22Rv1 (cell line): ENCODE results near the gene ZBTB8A.

Source experiments
- CTCF ChIP-seq: fragments of 450-650 bp; IDR thresholded peaks from 2 replicates; pipeline ENCODE4 v1.5.1; 2017; ENCODE audit warnings: mild to moderate bottlenecking
- ZFX ChIP-seq: fragments of 450-650 bp; IDR thresholded peaks from 2 replicates; pipeline ENCODE4 v1.6.1; 2017; ENCODE audit warnings: antibody characterized with exemption, borderline replicate concordance

DNA sequence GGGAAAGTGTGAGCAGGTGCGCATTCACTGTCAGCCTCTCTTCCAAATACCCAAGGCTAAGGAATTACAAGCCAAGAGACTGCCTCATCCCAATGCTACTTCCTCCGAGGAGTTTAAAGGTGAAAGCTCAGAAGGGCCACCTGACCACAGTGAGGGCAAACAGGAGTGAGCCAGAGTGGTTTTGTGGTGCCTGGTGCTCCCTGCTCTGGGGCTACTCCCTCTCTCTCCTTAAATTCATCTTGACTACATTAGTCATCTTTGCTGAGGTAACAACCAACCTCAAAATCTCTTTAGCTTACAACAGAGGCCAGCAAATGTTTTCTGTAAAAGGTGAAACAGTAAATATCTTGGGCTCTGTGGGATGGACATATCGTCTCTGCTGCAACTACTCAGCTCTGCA is 14.2 kb upstream of the ZBTB8A start:
- TF ChIP-seq CTCF, result no peak
- no peak for TF ChIP-seq ZFX
